Activated B cell treated with CpG ODN at 0.5 μM for 24 hours (primary cell): Measurements from ENCODE around the gene PI4KB. TPM values are rescaled to one million over a fixed set of nuclear protein-coding genes. Genes with fewer than 3 reads are reported as not detected.

Experiments used
- ATAC-seq: fragments of 200-7000 bp; cut with Tn5 transposase; one replicate; pipeline ENCODE4 v1.10.0; 2021; ENCODE audit warnings: low read depth, mild to moderate bottlenecking, moderate library complexity
- CTCF ChIA-PET: fragments of 350-600 bp; sonication (Branson Sonifier 250); formaldehyde crosslinking; loops from one replicate; lab custom pipeline; 2021; ENCODE audit warnings: antibody characterized with exemption; lab: Charles Lee
- POLR2A ChIA-PET: fragments of 350-600 bp; sonication (Branson Sonifier 250); formaldehyde crosslinking; loops from one replicate; lab custom pipeline; 2021; ENCODE audit warnings: antibody characterized with exemption; lab: Charles Lee
- DNase-seq: peaks from one replicate; pipeline ENCODE4 v3.0.0; 2022
- H3K27ac Mint-ChIP-seq: one replicate; pipeline ENCODE4 v1.8.0; 2020; ENCODE audit warnings: mixed read lengths
- H3K27me3 Mint-ChIP-seq: one replicate; pipeline ENCODE4 v1.8.0; 2021; ENCODE audit warnings: mixed read lengths
- H3K36me3 Mint-ChIP-seq: one replicate; pipeline ENCODE4 v1.8.0; 2021; ENCODE audit warnings: low read depth, mixed read lengths
- H3K4me1 Mint-ChIP-seq: one replicate; pipeline ENCODE4 v1.8.0; 2021; ENCODE audit warnings: mixed read lengths
- H3K4me3 Mint-ChIP-seq: one replicate; pipeline ENCODE4 v1.8.0; 2020; ENCODE audit warnings: mild to moderate bottlenecking, mixed read lengths
- H3K9me3 Mint-ChIP-seq: one replicate; pipeline ENCODE4 v1.8.0; 2020; ENCODE audit warnings: mixed read lengths
- intact Hi-C: fragments of 100-400 bp; cut with micrococcal nuclease; formaldehyde crosslinking; loops from one replicate; pipeline ENCODE4 v1.15.1; 2024
- total RNA-seq: library from RNA; stranded (reverse); gene quantifications from 2 replicates; pipeline ENCODE4 v1.2.3, GENCODE V29; 2022
- TF ChIP-seq, protein P1 (sequence below): fragments of 200-600 bp; IDR thresholded peaks from one replicate; pipeline ENCODE4 v1.8.0; 2022; ENCODE audit warnings: antibody characterized with exemption, mild to moderate bottlenecking

Gene PI4KB
- total RNA-seq, 1 donor from 2014 or later, result 113 TPM

DNA sequence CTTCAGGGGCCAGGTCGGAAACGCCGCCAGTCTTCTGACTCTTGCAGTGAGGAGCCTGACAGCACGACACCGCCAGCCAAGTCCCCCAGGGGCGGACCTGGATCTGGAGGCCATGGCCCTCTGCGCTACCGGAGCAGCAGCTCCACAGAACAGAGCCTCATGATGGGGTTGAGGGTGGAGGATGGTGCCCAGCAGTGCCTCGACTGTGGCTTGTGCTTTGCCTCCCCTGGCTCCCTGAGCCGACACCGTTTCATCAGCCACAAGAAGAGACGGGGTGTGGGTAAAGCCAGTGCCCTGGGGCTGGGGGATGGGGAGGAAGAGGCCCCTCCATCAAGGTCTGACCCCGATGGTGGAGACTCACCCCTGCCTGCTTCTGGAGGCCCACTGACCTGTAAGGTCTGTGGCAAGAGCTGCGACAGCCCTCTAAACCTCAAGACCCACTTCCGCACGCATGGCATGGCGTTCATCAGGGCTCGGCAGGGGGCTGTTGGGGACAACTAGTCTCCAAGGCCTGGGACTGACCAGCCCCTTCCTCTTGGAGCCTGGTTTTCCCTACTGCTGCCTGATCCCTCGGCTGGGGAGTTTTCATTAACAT, 36.4 kb downstream of the PI4KB start:
- DNase-seq, result no peak
- peaks cover 16% of the 10 kb centered on the region for H3K4me1 Mint-ChIP-seq
- no peak overlapping the region for H3K27ac Mint-ChIP-seq
- no peaks in the 10 kb centered on the region for H3K27me3 Mint-ChIP-seq
- H3K4me3 Mint-ChIP-seq, result no peak overlapping the region
- ATAC-seq, result no peak
- intact Hi-C loops, result no loop called here
- H3K36me3 Mint-ChIP-seq, result peaks cover 93% of the 10 kb centered on the region
- no peaks in the 10 kb centered on the region for H3K9me3 Mint-ChIP-seq
- ChIA-PET POLR2A (no interaction called here), CTCF (no interaction called here)
- TF ChIP-seq, protein P1, sequence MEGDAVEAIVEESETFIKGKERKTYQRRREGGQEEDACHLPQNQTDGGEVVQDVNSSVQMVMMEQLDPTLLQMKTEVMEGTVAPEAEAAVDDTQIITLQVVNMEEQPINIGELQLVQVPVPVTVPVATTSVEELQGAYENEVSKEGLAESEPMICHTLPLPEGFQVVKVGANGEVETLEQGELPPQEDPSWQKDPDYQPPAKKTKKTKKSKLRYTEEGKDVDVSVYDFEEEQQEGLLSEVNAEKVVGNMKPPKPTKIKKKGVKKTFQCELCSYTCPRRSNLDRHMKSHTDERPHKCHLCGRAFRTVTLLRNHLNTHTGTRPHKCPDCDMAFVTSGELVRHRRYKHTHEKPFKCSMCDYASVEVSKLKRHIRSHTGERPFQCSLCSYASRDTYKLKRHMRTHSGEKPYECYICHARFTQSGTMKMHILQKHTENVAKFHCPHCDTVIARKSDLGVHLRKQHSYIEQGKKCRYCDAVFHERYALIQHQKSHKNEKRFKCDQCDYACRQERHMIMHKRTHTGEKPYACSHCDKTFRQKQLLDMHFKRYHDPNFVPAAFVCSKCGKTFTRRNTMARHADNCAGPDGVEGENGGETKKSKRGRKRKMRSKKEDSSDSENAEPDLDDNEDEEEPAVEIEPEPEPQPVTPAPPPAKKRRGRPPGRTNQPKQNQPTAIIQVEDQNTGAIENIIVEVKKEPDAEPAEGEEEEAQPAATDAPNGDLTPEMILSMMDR, result no peak

DNA sequence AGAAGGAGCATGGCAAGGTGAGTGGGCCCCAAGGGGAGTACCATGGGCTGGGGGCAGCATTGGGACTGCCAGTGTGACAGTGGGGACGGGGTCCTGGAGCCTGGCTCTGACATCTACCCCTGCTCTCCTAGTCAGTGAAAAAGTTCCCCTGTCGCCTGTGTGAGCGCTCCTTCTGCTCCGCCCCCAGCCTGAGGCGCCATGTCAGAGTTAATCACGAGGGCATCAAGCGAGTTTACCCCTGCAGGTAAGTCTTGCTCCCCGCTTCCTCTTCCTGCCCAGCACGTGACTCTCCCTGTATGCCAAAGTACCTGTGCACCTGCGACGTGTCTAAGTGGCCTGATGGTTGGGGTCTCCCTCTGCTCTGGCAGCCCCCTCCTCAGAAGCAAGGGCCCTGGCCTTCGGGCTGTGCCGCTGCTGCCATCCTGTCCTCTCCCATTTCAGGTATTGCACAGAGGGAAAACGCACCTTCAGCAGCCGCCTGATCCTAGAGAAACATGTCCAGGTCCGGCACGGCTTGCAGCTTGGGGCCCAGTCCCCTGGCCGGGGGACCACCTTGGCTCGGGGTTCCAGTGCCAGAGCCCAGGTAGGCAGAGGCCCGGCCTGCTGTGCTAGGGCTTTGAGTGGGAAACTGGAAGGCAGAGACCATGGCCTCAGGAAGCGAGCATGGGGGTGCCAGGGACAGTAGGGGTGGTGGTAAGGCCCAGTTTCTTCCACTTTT, 37.1 kb downstream of the PI4KB start:
- POLR2A ChIA-PET, result interaction anchor here (1.0 to 1.6 kb wide), 2 partner anchors 12 to 37 kb away, joined by 3 to 6 read pairs; partner anchors contain the start of gene PI4KB
- no peak for DNase-seq
- CTCF ChIA-PET, result no interaction called here
- intact Hi-C loops, result no loop called here
- no peaks in the 10 kb centered on the region for H3K27me3 Mint-ChIP-seq
- H3K9me3 Mint-ChIP-seq, result no peaks in the 10 kb centered on the region
- TF ChIP-seq, protein P1, result no peak
- no peak overlapping the region for H3K27ac Mint-ChIP-seq
- peaks cover 16% of the 10 kb centered on the region for H3K4me1 Mint-ChIP-seq
- H3K36me3 Mint-ChIP-seq, result peaks cover 93% of the 10 kb centered on the region
- ATAC-seq, result no peak
- H3K4me3 Mint-ChIP-seq, result no peak overlapping the region

DNA sequence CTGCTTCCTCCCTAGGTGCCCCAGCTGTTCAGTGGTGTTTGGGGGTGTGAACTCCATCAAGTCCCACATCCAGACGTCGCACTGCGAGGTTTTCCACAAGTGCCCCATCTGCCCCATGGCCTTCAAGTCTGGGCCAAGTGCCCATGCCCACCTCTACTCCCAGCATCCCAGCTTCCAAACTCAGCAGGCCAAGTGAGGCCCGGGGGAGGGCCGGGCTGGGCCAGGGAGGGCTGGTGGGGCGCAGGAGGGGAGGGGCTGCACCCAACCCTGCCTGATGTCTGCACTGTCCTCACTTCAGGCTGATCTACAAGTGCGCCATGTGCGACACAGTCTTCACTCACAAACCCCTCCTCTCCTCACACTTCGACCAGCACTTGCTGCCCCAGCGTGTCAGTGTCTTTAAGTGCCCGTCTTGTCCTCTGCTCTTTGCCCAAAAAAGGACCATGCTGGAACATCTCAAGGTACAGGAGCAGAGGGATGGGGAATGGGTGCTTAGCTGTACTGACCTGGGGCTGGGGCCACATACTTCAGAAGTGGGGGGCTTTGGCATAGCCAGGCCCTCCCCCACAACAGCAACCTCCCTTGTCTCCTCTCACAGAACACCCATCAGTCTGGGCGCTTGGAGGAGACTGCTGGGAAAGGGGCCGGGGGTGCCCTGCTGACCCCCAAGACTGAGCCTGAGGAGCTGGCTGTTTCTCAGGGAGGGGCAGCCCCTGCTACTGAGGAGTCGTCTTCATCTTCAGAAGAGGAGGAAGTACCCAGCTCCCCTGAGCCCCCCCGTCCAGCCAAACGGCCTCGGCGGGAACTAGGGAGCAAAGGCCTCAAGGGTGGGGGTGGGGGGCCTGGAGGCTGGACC, 37.9 kb downstream of the PI4KB start:
- Mint-ChIP-seq H3K36me3 (peaks cover 89% of the 10 kb centered on the region), H3K27ac (peak overlapping the region; percentile 27), H3K9me3 (no peaks in the 10 kb centered on the region), H3K4me1 (peaks cover 23% of the 10 kb centered on the region), H3K27me3 (no peaks in the 10 kb centered on the region), H3K4me3 (no peak overlapping the region)
- intact Hi-C loops, result no loop called here
- ChIA-PET POLR2A (interaction anchor here (0.5 to 1.6 kb wide), 3 partner anchors 12 to 1138 kb away, joined by 3 to 8 read pairs (median 6); partner anchors contain the start of gene PI4KB), CTCF (no interaction called here)
- ATAC-seq (no peak), DNase-seq (no peak)
- TF ChIP-seq, protein P1, result no peak

DNA sequence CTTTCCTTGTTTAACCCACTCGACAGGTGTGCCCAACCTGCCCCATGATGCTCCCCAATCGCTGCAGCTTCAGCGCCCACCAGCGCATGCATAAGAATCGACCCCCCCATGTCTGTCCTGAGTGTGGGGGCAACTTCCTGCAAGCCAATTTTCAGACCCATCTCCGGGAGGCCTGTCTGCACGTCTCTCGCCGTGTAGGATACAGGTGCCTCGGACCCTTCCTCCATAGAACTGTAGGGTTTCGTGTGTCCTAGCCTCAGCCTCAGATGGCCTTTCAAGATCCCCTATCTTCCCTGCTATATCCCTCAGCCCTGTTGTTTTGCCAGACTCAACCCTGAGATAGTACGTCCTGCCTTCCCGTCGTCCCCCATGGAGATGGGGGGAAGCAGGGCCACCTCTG, 38.7 kb downstream of the PI4KB start:
- Mint-ChIP-seq H3K36me3 (peaks cover 81% of the 10 kb centered on the region), H3K4me1 (peaks cover 30% of the 10 kb centered on the region), H3K27ac (peak overlapping the region; percentile 27), H3K4me3 (no peak overlapping the region), H3K9me3 (no peaks in the 10 kb centered on the region), H3K27me3 (no peaks in the 10 kb centered on the region)
- CTCF ChIA-PET, result no interaction called here
- POLR2A ChIA-PET, result interaction anchor here (1.6 kb wide), 1 partner anchor 11 kb away, joined by 6 read pairs; no protein-coding TSS in a partner anchor
- DNase-seq (no peak), ATAC-seq (no peak)
- intact Hi-C loops, result no loop called here
- TF ChIP-seq, protein P1, result no peak
